ENCODE data around the gene APP.

APP gene

DNA sequence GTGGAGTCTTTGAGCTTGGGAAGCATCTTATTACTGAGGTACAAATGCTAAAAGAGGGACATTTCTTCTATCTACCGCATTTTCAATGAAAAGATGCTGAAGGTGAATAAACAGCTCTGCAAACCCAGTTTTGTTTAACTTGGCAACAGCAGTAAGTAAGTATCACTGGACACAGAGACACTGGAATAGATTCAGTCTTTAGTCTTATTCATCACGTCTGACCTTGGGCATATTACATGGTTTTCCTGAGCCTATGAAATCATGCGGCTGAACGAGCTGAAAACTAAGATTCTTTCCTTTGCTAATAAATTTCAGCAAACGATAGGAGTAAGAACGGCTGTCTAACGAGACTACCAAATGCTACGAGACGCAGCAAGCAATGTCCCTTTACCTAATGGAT, 228.4 kb downstream of the APP start:
- no peak overlapping the region for H3K27ac ChIP-seq

DNA sequence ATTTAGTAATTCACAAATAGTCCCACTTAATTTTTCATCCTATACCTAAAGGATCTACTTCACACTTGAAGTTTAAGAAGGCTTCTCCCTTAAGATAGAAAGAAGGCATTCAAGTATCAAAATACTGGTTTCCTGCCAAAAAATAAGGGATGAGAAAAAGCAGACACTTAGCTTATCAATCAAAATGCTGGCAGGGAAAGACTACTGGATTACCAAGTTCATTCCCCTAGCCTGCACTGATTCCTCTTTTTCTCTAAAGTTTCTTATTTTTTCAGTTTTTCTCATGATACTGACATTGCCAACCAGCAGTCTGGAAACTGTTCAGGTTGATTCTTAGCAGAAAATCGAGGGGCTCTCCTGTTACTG, 231.2 kb downstream of the APP start:
- no peak overlapping the region for H3K27ac ChIP-seq
- TF ChIP-seq, protein P1, sequence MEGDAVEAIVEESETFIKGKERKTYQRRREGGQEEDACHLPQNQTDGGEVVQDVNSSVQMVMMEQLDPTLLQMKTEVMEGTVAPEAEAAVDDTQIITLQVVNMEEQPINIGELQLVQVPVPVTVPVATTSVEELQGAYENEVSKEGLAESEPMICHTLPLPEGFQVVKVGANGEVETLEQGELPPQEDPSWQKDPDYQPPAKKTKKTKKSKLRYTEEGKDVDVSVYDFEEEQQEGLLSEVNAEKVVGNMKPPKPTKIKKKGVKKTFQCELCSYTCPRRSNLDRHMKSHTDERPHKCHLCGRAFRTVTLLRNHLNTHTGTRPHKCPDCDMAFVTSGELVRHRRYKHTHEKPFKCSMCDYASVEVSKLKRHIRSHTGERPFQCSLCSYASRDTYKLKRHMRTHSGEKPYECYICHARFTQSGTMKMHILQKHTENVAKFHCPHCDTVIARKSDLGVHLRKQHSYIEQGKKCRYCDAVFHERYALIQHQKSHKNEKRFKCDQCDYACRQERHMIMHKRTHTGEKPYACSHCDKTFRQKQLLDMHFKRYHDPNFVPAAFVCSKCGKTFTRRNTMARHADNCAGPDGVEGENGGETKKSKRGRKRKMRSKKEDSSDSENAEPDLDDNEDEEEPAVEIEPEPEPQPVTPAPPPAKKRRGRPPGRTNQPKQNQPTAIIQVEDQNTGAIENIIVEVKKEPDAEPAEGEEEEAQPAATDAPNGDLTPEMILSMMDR (IDR thresholded peaks at IDR 0.05) = no peak
- no peak for TF ChIP-seq ZFX (IDR thresholded peaks at IDR 0.05; ENCODE audit: borderline replicate concordance)

More for the DNA sequence above, 228.4 kb downstream of the APP start:
- no peak for TF ChIP-seq ZFX (IDR thresholded peaks at IDR 0.05; ENCODE audit: borderline replicate concordance)
- TF ChIP-seq, protein P1 (IDR thresholded peaks at IDR 0.05) = no peak

DNA sequence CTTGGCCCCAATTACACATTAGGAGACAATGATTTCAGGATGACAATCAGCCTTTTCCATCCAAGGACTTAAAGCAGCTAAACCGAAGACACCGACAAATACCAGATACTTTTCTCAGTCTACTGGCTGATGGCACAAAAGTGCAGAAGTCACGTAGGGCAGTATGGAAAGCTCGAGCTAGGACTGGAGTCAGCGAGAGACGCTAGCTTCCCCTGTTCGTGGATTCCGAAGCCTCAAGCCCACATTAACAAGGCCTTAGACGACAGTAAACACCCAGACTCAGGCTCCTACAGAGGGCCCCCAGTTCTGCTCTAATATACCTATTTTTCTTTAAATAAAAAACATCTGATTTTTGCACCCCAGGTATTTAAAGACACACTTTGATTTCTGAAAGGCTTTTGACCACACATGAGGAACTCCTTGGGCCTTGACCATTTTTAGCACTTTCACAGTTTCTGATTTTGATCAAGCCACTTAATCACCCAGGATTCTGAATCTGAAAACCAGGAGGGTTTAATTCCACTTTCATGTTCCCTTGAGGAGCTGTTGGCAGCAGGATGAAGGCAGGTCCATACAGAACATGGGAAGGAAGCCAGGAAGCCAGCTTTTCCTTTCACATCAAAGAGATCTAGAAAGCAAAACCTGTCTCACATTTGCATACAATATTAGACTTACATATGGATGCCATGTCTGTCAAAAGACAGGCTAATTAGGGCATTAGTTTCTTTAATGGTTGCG, 231.7 kb downstream of the APP start:
- no peak overlapping the region for H3K27ac ChIP-seq
- no peak for TF ChIP-seq ZFX (IDR thresholded peaks at IDR 0.05; ENCODE audit: borderline replicate concordance)
- TF ChIP-seq, protein P1 (IDR thresholded peaks at IDR 0.05) = no peak

DNA sequence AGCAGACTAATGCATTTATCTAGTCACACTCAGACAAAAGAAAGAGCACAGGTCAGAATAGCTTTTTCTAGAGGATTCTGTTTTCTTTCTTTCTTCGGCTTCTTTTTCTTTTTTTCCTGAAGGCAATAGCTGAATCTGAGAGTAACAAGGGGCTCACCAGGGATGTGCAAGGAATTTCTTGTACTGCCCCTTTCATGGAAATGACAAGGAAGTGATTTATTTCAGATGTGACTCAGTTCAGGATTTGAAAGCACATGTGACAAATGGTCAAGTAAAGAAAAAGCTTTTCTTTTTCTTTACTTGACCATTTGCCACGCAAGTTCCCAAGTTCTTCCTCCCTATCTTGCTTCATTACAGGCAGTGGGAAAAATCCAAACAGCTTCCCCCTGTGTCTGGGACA, 233.8 kb downstream of the APP start:
- no peak for TF ChIP-seq ZFX (IDR thresholded peaks at IDR 0.05; ENCODE audit: borderline replicate concordance)
- TF ChIP-seq, protein P1 (IDR thresholded peaks at IDR 0.05) = no peak
- no peak overlapping the region for H3K27ac ChIP-seq

DNA sequence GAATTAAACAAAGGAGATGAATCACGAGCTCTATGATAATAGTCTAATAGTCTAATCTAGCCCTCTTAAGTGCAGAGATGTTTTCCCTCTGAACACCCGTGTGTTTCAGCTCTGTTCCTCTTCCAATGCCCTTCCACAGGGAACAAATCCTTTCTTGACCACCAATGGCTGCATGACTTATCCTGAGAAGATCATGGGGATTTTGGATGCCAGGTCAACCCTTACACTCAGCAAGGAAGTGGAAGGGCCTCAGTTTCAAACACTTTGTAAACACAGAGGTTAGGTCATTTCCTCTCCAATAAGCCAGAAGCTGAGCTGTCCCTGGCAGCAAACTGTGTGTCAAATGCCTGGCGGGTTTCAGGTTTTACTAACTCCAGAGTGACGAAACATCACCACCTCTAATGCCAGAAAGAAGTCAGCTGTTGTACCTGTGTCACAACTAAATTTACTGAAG, 235.8 kb downstream of the APP start:
- TF ChIP-seq, protein P1 (IDR thresholded peaks at IDR 0.05) = no peak
- no peak for TF ChIP-seq ZFX (IDR thresholded peaks at IDR 0.05; ENCODE audit: borderline replicate concordance)
- no peak overlapping the region for H3K27ac ChIP-seq

DNA sequence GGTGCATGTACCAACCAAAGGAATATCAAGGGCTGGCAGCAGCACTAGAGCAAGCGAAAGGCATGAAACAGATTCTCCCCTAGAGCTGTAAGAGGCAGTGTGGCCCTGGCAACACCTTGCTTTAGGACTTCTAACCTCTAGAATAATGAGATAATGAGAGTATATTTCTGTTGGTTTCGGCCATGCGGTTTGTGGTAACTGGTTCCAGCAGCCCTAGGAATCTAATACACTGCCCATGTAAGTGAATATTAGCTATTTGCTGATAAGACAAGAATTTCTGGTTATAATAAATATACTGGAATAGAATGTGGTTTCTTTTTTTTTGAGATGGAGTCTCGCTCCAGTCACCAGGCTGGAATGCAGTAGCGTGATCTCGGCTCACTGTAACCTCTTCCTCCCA, 236.4 kb downstream of the APP start:
- TF ChIP-seq ZFX (IDR thresholded peaks at IDR 0.05; ENCODE audit: borderline replicate concordance) = no peak
- TF ChIP-seq, protein P1 (IDR thresholded peaks at IDR 0.05) = no peak
- no peak overlapping the region for H3K27ac ChIP-seq

DNA sequence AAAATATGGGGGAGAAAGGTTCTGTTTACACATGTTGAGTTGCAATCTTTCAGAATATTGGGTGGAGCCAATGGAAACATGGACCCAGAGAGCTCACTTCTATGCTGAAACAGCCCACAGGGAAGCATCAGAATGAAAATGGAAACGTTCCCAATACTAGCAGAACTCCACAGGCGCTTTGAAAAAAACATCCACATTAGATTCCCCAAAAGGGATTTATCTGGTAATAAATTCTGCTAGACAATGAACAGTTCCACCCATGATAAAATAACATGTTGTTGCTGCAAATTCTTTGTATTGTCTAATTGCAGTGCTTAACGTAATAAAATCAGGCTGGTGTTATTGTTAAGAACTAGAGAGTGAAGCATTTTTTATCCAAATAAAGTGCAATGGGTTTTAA, 238.8 kb downstream of the APP start:
- no peak for TF ChIP-seq ZFX (IDR thresholded peaks at IDR 0.05; ENCODE audit: borderline replicate concordance)
- TF ChIP-seq, protein P1 (IDR thresholded peaks at IDR 0.05) = no peak

More for the DNA sequence above, 238.8 kb downstream of the APP start:
- no peak overlapping the region for H3K27ac ChIP-seq

All from 22Rv1 (cell line).